HCT116 (cell line): ENCODE results near the gene ROR2. TPM values are rescaled to one million over a fixed set of nuclear protein-coding genes. Genes with fewer than 3 reads are reported as not detected.

Source experiments
- ATAC-seq: fragments of 200-7000 bp; cut with Tn5 transposase; 2 replicates; pipeline ENCODE4 v1.9.1; 2020; ENCODE audit warnings: mild to moderate bottlenecking, moderate library complexity
- BruUV-seq: library from RNA; stranded (reverse); fragments of 400-500 nt; replicated peaks from 2 replicates; lab custom pipeline; 2021; lab: Mats Ljungman, UMichigan
- CTCF ChIA-PET: fragments of 300-600 bp; sonication (Branson Sonifier 250); formaldehyde crosslinking; loops from one replicate; lab custom pipeline; 2021; ENCODE audit warnings: antibody characterized with exemption; lab: Charles Lee
- POLR2A ChIA-PET: fragments of 300-600, 350-600 bp; sonication (Branson Sonifier 250); formaldehyde crosslinking; loops from one replicate; lab custom pipeline; 2021; ENCODE audit warnings: antibody characterized with exemption; lab: Charles Lee
- RAD21 ChIA-PET, 2 experiments: fragments of 300-600 bp; sonication (Branson Sonifier 250); formaldehyde crosslinking; loops; one replicate each; lab custom pipeline; 2023; ENCODE audit warnings: low total read pairs in 2 of 2; ENCODE audit not compliant: uncharacterized antibody in 2 of 2, unreplicated experiment in 2 of 2, low non-redundant PET in 1 of 2; lab: Charles Lee
- DNase-seq: peaks from one replicate; pipeline ENCODE4 v3.0.0-alpha.2; 2010; ENCODE audit warnings: low read depth, low spot score
- H2AFZ ChIP-seq: fragments of 200-600 bp; shearing (Covaris generic), sonication (generic); 2 replicates; pipeline ENCODE4 v1.6.1; 2017; ENCODE audit warnings: low read depth, mixed run types, mixed read lengths, antibody characterized with exemption, low read length; ENCODE audit not compliant: poor library complexity, severe bottlenecking
- H3K27ac ChIP-seq: 2 replicates; pipeline ENCODE4 v1.5.1; 2012; ENCODE audit warnings: low read depth, low read length
- H3K27me3 ChIP-seq: fragments of 200-600 bp; sonication (generic); 2 replicates; pipeline ENCODE4 v1.6.1; 2016; ENCODE audit warnings: mixed run types, low read length, mixed read lengths; ENCODE audit not compliant: insufficient read depth
- H3K36me3 ChIP-seq, 2 experiments: fragments of 200-500 bp in 1 of 2; fragments of 200-600 bp in 1 of 2; sonication (Bioruptor generic) in 1 of 2; sonication (generic) in 1 of 2; 2 replicates each; pipeline versions ENCODE4 v1.5.1 to v1.6.1; 2014 to 2016; ENCODE audit warnings: low read length in 2 of 2, inconsistent platforms in 1 of 2, mixed read lengths in 1 of 2, mixed run types in 1 of 2; ENCODE audit not compliant: insufficient read depth in 2 of 2, control insufficient read depth in 1 of 2
- H3K4me1 ChIP-seq, 2 experiments: fragments of 200-600 bp in 1 of 2; sonication (generic) in 1 of 2; 2 replicates each; pipeline versions ENCODE4 v1.5.1 to v1.6.1; 2012 to 2017; ENCODE audit warnings: low read length in 2 of 2, inconsistent platforms in 1 of 2, mild to moderate bottlenecking in 1 of 2, mixed read lengths in 1 of 2, mixed run types in 1 of 2, moderate library complexity in 1 of 2; ENCODE audit not compliant: insufficient read depth in 2 of 2, control insufficient read depth in 1 of 2
- H3K4me2 ChIP-seq: fragments of 200-600 bp; sonication (generic); 2 replicates; pipeline ENCODE4 v1.6.1; 2017; ENCODE audit warnings: mixed run types, low read length, mixed read lengths
- H3K4me3 ChIP-seq, 2 experiments: fragments of 200-600 bp in 1 of 2; sonication (generic) in 1 of 2; replicated peaks in 1 of 2; 2 replicates each; pipeline ENCODE4 v1.5.1; 2011 to 2016; ENCODE audit warnings: low read length in 2 of 2, control low read depth in 1 of 2, low read depth in 1 of 2, mild to moderate bottlenecking in 1 of 2, mixed read lengths in 1 of 2, mixed run types in 1 of 2
- H3K79me2 ChIP-seq: fragments of 200-600 bp; sonication (generic); 2 replicates; pipeline ENCODE4 v1.6.1; 2017; ENCODE audit warnings: mild to moderate bottlenecking, mixed run types, low read length, moderate library complexity, mixed read lengths; ENCODE audit not compliant: insufficient read depth
- H3K9ac ChIP-seq: fragments of 200-600 bp; sonication (generic); 2 replicates; pipeline ENCODE4 v1.6.1; 2016; ENCODE audit warnings: low read length, mixed read lengths
- H3K9me2 ChIP-seq: fragments of 200-600 bp; sonication (generic), shearing (Covaris generic); 2 replicates; pipeline ENCODE4 v1.6.1; 2017; ENCODE audit warnings: mixed run types, mild to moderate bottlenecking, moderate library complexity; ENCODE audit not compliant: insufficient read depth
- H3K9me3 ChIP-seq, 2 experiments: fragments of 200-500 bp in 1 of 2; fragments of 200-600 bp in 1 of 2; sonication (Bioruptor generic) in 1 of 2; sonication (generic) in 1 of 2; 2 replicates each; pipeline ENCODE4 v1.6.1; 2014 to 2017; ENCODE audit warnings: low read length in 2 of 2, mixed read lengths in 2 of 2, inconsistent platforms in 1 of 2, low read depth in 1 of 2, mild to moderate bottlenecking in 1 of 2, mixed run types in 1 of 2, moderate library complexity in 1 of 2; ENCODE audit not compliant: control insufficient read depth in 1 of 2, insufficient read depth in 1 of 2
- H4K20me1 ChIP-seq: fragments of 200-600 bp; sonication (generic), shearing (Covaris generic); 2 replicates; pipeline ENCODE4 v1.6.1; 2017; ENCODE audit warnings: mixed run types, mild to moderate bottlenecking, moderate library complexity; ENCODE audit not compliant: insufficient read depth
- CBX3 ChIP-seq: IDR thresholded peaks from 2 replicates; pipeline ENCODE4 v1.6.1; 2012; ENCODE audit warnings: low read depth
- CEBPB ChIP-seq: IDR thresholded peaks from 2 replicates; pipeline ENCODE4 v1.6.1; 2012; ENCODE audit warnings: low read depth
- EGR1 ChIP-seq: IDR thresholded peaks from 2 replicates; pipeline ENCODE4 v1.6.1; 2012; ENCODE audit warnings: low read depth
- ELF1 ChIP-seq: IDR thresholded peaks from 2 replicates; pipeline ENCODE4 v1.6.1; 2012; ENCODE audit warnings: low read depth, borderline replicate concordance
- EZH2phosphoT487 ChIP-seq: fragments of 200-600 bp; IDR thresholded peaks from 2 replicates; pipeline ENCODE4 v1.6.1; 2018; ENCODE audit warnings: antibody characterized with exemption, borderline replicate concordance
- FOSL1 ChIP-seq: IDR thresholded peaks from 2 replicates; pipeline ENCODE4 v1.6.1; 2012; ENCODE audit warnings: low read depth
- JUND ChIP-seq: IDR thresholded peaks from 2 replicates; pipeline ENCODE4 v1.6.1; 2012
- RAD21 ChIP-seq: IDR thresholded peaks from 2 replicates; pipeline ENCODE4 v1.6.1; 2012; ENCODE audit warnings: low read depth, mild to moderate bottlenecking
- SP1 ChIP-seq: IDR thresholded peaks from 2 replicates; pipeline ENCODE4 v1.6.1; 2012; ENCODE audit warnings: low read depth
- SRF ChIP-seq: IDR thresholded peaks from 2 replicates; pipeline ENCODE4 v1.6.1; 2012; ENCODE audit warnings: low read depth
- TCF7L2 ChIP-seq: IDR thresholded peaks from 2 replicates; pipeline ENCODE4 v1.7.0; 2011; ENCODE audit warnings: borderline replicate concordance, inconsistent platforms; ENCODE audit not compliant: insufficient read depth, insufficient read length; ENCODE audit errors: extremely low read depth
- ZFX ChIP-seq: fragments of 450-650 bp; IDR thresholded peaks from 2 replicates; pipeline ENCODE4 v1.6.1; 2017
- intact Hi-C: fragments of 100-400 bp; cut with micrococcal nuclease; formaldehyde crosslinking; loops from 2 replicates; pipeline ENCODE4 v1.10.0; 2022
- total RNA-seq: library from RNA; stranded (reverse); gene quantifications from one replicate; pipeline ENCODE4 v1.2.1, GENCODE V29; 2021; ENCODE audit not compliant: unreplicated experiment
- TF ChIP-seq, protein P1 (sequence below): IDR thresholded peaks from 2 replicates; pipeline ENCODE4 v1.6.1; 2012
- TF ChIP-seq, protein P2 (sequence below): IDR thresholded peaks from 2 replicates; pipeline ENCODE4 v1.6.1; 2012; ENCODE audit warnings: low read depth

Gene ROR2
- total RNA-seq, 1 experiment from 2014 or later, result 15.7 TPM

DNA sequence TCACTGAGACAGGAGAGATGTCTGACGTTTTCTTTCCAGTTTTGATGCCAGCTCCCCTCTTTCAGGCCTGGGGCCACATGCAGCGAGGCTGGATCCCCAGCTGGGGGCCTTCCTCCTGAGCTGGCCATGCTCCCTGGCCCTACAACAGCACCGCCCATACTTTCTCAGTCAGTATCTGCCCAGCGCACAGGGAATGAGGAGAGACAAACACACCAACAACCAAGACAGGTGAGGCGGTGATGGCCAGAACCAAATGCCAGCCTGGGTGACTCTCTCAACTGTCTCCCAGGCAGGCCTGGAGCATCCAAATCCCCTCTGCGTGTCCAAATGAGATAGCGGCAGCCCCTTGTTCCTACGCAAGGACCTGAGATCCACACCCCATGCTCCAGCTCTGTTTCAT, 109.6 kb downstream of the ROR2 start:
- Histone ChIP-seq H3K4me3 (no peak overlapping the region), H3K4me1 (peaks cover 18 to 19% of the 10 kb centered on the region in 2 experiments), H4K20me1 (peaks cover 3% of the 10 kb centered on the region; the same call in 1 of the 2 replicates), H3K9me3 (no peaks in the 10 kb centered on the region), H3K9ac (no peak overlapping the region), H3K27ac (no peak overlapping the region), H3K79me2 (peaks cover 2% of the 10 kb centered on the region; the same call in 1 of the 2 replicates), H3K36me3 (no peaks in the 10 kb centered on the region), H3K9me2 (no peaks in the 10 kb centered on the region), H3K27me3 (no peaks in the 10 kb centered on the region), H2AFZ (no peak overlapping the region), H3K4me2 (no peak overlapping the region)
- POLR2A ChIA-PET, result no interaction called here
- no peak for TF ChIP-seq ZFX
- no peak for TF ChIP-seq FOSL1
- no peak for TF ChIP-seq SRF
- TF ChIP-seq EZH2phosphoT487, result no peak
- TF ChIP-seq, protein P1, sequence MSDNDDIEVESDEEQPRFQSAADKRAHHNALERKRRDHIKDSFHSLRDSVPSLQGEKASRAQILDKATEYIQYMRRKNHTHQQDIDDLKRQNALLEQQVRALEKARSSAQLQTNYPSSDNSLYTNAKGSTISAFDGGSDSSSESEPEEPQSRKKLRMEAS, result no peak
- TF ChIP-seq JUND, result no peak
- no peak for TF ChIP-seq ELF1
- TF ChIP-seq CBX3, result no peak
- TF ChIP-seq CEBPB, result no peak
- TF ChIP-seq TCF7L2, result no peak
- no peak for TF ChIP-seq RAD21
- TF ChIP-seq, protein P2, sequence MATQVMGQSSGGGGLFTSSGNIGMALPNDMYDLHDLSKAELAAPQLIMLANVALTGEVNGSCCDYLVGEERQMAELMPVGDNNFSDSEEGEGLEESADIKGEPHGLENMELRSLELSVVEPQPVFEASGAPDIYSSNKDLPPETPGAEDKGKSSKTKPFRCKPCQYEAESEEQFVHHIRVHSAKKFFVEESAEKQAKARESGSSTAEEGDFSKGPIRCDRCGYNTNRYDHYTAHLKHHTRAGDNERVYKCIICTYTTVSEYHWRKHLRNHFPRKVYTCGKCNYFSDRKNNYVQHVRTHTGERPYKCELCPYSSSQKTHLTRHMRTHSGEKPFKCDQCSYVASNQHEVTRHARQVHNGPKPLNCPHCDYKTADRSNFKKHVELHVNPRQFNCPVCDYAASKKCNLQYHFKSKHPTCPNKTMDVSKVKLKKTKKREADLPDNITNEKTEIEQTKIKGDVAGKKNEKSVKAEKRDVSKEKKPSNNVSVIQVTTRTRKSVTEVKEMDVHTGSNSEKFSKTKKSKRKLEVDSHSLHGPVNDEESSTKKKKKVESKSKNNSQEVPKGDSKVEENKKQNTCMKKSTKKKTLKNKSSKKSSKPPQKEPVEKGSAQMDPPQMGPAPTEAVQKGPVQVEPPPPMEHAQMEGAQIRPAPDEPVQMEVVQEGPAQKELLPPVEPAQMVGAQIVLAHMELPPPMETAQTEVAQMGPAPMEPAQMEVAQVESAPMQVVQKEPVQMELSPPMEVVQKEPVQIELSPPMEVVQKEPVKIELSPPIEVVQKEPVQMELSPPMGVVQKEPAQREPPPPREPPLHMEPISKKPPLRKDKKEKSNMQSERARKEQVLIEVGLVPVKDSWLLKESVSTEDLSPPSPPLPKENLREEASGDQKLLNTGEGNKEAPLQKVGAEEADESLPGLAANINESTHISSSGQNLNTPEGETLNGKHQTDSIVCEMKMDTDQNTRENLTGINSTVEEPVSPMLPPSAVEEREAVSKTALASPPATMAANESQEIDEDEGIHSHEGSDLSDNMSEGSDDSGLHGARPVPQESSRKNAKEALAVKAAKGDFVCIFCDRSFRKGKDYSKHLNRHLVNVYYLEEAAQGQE, result no peak
- no peak for TF ChIP-seq SP1
- no peak for TF ChIP-seq EGR1
- no TSS peak for BruUV-seq
- DNase-seq (no peak), ATAC-seq (no peak)
- CTCF ChIA-PET, result no interaction called here
- intact Hi-C loops, result no loop called here
- RAD21 ChIA-PET, result no interaction called here
